HG02571 (cell line): Measurements from ENCODE around the gene EPHA5.
"Not testable (repeated sequence)": the region's sequence is repeated elsewhere in the genome, so short reads cannot be mapped to it uniquely, and the experiment has no call there.

Experiments
- ATAC-seq: cut with Tn5 transposase; IDR thresholded peaks from one replicate; pipeline ENCODE4 v1.9.1; 2021; ENCODE audit warnings: mild to moderate bottlenecking, moderate library complexity; ENCODE audit not compliant: unreplicated experiment

The EPHA5 gene

GRCh38 chr4:65386927-65387326 lies 283.4 kb downstream of the EPHA5 start:
- ATAC-seq: no peak

GRCh38 chr4:65383589-65384305 lies 286.5 kb downstream of the EPHA5 start:
- no peak for ATAC-seq

- ATAC-seq: no peak
These were observed 288.6 kb downstream of the EPHA5 start for GRCh38 chr4:65381648-65382047.

- no peak for ATAC-seq
These were observed 299.6 kb downstream of the EPHA5 start for GRCh38 chr4:65370709-65371108.

GRCh38 chr4:65367306-65367705 lies 303.0 kb downstream of the EPHA5 start:
- no peak for ATAC-seq

GRCh38 chr4:65358914-65359313 lies 311.4 kb downstream of the EPHA5 start:
- no peak for ATAC-seq

- ATAC-seq: no peak
These were observed 317.2 kb downstream of the EPHA5 start for GRCh38 chr4:65353098-65353497.

GRCh38 chr4:65344278-65344825 lies 325.9 kb downstream of the EPHA5 start:
- ATAC-seq: no peak

GRCh38 chr4:65343342-65343741 lies 326.9 kb downstream of the EPHA5 start:
- ATAC-seq: no peak

GRCh38 chr4:65341557-65341956 lies 328.7 kb downstream of the EPHA5 start:
- no peak for ATAC-seq

- no peak for ATAC-seq
These were observed 329.7 kb downstream of the EPHA5 start for GRCh38 chr4:65340382-65341109.

GRCh38 chr4:65337371-65337770 lies 332.9 kb downstream of the EPHA5 start:
- ATAC-seq: no peak

- ATAC-seq: no peak
These were observed 333.8 kb downstream of the EPHA5 start for GRCh38 chr4:65336465-65336864.

- no peak for ATAC-seq
These were observed 353.8 kb downstream of the EPHA5 start for GRCh38 chr4:65316534-65316933.

GRCh38 chr4:65311120-65311519 lies 359.2 kb downstream of the EPHA5 start:
- ATAC-seq: no peak

- ATAC-seq: no peak
These were observed 359.7 kb downstream of the EPHA5 start for GRCh38 chr4:65310586-65310985.

- not testable (repeated sequence) for ATAC-seq
These were observed 361.7 kb downstream of the EPHA5 start for GRCh38 chr4:65308626-65309025.

- no peak for ATAC-seq
These were observed 368.1 kb downstream of the EPHA5 start for GRCh38 chr4:65302145-65302544.

- no peak for ATAC-seq
These were observed 374.0 kb downstream of the EPHA5 start for GRCh38 chr4:65296246-65296645.

- ATAC-seq: no peak
These were observed 383.2 kb downstream of the EPHA5 start for GRCh38 chr4:65287071-65287470.
